UCSD-AML1 (cell line): ENCODE measurements around the gene RNF214.
"Not testable (repeated sequence)": the region's sequence is repeated elsewhere in the genome, so short reads cannot be mapped to it uniquely, and the experiment has no call there.

Experiments used
- DNase-seq: peaks from one replicate; lab custom pipeline; 2025; ENCODE audit not compliant: unreplicated experiment; lab: John Stamatoyannopoulos, UW

RNF214 gene

DNA sequence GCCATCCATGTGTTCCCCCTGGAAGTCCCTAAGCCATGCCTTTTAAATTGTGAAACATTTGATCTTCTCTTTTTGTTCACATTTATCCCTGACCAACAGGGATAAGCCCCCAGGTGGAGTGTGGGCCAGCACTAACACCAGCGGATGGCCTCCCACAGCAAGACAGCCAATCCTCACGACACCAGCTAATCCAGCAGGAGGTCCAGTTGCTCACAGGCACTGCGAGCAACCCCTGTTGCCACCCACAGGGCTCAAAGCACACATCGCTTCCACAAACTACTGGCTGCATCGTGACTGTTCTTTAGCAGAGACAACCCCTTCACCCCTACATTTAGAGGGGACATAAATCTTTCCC lies 2.6 kb upstream of the RNF214 start:
- no peak for DNase-seq

GRCh38 chr11:117230286-117230961 lies 2.0 kb upstream of the RNF214 start:
- no peak for DNase-seq

DNA sequence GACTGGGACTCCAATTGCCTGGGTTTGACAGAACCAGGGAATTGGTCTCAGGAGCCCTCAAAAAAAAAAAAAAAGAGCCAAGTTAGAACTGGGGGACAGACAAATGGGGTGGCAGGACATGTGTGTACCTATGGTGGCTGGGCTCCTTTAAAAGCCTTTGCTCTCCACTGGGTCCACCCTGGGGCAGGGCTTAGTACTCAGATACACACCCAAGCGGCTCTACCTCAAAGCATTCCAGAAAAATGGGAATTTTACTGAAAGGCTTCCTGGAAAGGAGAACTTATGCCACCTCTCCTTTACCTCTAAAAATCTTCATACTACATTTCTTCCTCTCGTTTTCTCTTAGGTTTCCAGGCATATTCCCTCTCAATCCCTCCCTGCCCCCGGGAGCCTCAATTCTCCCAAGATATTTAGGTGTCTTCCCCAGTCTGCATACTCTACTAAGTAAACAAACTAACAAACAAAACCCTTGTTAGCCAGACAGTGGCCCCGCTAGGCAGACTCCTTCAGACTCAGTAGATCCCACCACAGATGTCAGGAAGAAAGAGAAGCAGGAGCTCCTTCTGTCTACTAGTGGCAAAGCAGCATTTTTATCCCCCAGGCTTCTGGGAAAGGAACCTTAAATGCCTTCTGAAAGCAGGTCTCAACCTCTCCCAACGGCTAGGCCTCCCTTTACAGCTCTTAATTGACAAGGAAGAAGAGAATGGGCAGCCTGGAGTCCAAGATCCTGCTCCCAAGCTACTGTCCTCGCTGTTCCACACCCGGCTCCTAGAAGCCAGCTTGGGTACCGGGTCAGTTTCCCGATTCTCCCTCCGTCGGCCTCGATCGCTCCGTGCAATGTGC lies 1.3 kb upstream of the RNF214 start:
- no peak for DNase-seq

DNA sequence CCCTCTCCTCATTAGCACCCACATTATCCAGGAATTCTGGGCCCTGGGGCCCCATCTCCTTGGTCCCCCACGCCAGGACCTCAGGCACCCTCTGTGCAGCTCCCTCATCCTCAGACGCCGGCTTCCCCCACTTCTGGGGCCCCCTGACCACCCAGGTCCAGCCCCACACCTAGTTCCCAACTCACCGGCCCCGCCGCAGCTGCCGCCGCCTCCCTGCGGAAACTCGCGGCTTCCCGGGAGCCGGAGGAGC lies 704 bp upstream of the RNF214 start, which contains the start of gene PCSK7:
Gene PCSK7, minus strand, starts transcription at position 232 of the 250 bp plus-strand sequence. CDS start 2,229 bp downstream, outside the sequence.
- DNase-seq = no peak

GRCh38 chr11:117232911-117233409 lies 489 bp downstream of the RNF214 start:
- DNase-seq = peak; percentile 24

GRCh38 chr11:117238221-117238620 lies 5.8 kb downstream of the RNF214 start:
- no peak for DNase-seq

DNA sequence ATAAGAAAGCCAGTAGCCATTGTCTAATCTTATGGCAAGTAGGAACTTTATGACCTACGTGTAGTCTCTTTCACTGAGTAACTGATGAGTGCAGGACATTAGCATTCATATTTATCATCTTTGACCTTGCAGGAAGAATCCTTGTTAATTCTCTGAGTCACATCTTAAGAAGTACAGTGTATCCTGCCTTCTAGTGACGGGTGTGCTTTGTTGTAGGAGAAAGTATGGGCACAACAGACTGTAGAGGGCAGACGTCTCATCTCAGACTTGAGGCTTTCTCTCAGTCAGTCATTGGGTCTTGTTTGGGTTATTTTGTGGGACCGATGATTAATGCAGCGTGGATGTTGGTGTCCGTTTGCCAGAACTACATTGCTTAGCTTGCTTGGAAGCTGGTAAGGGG lies 6.8 kb downstream of the RNF214 start:
- DNase-seq = no peak

DNA sequence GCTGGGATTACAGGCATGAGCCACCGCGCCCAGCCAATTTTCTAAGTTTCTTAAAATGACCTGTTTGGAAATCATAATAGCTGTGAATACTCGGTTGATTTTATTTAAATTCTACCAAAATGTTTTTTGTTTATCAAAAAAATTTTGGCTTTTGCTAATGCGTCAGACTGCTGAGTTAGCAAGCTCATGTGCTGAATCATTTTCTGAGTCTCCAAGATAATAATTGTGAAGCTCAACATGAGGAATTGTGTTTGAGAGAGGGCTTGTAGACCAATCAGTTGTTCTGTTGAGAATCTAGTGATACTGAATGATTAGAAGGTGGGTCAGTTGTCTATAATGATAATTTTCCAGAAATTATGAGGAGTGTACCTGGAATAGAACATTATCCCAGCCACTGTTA lies 15.9 kb downstream of the RNF214 start:
- no peak for DNase-seq

DNA sequence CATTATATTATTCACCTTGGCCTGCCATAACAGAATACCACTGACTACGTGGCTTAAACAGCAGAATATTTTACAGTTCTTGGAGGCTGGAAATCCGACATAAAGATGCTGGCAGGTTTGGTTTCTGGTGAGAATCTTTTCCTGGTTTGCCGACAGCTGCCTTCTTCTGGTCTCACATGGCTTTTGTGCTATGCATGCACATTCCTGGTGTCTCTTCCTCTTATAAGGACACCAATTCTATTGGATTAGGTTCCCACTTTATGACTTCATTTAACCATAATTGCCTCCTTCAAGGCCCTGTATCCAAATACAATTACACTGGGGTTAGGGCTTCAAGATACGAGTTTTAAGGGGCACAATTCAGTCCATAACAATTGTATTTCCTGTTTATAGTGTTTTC lies 17.1 kb downstream of the RNF214 start:
- DNase-seq = no peak

DNA sequence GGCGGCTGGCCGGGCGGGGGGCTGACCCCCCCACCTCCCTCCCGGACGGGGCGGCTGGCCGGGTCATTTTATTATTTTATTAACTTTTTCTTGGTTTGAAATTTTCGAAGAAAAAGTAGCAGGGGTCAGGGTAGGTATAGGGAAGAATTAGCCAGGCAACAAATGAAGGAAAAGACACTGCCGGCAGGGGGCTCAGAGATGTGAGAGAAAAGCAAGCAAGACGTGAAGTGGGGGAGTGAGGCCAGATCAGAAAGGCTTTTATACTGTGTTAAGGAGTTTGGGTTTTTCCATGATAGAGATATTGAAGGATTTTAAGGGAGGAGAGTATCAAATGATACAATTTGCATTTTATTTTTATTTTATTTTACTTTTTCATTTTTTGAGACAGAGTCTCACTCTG lies 19.0 kb downstream of the RNF214 start:
- DNase-seq = no peak

GRCh38 chr11:117255966-117256365 lies 23.5 kb downstream of the RNF214 start:
- no peak for DNase-seq

- DNase-seq = no peak
These were observed 24.1 kb downstream of the RNF214 start for GRCh38 chr11:117256573-117256972.

GRCh38 chr11:117258576-117258975 lies 26.1 kb downstream of the RNF214 start:
- DNase-seq = no peak

DNA sequence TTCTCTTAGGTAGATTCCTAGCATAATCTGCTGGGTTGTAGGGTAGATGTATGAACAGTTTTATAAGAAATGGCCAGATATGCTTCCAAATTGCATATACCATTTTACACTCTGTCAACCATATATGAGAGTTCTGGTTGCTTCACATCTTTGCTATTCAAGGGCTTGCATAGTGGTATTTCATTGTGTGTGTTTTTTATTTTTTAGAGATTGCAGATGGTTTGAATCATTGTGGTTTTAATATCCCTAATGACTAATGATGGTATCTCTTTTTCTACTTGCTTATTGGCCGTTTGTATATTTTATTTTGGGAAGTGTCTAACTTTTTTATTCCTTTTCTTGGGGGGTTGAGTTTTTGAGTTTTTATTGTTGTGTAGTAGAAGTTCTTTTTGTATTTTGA lies 26.9 kb downstream of the RNF214 start:
- no peak for DNase-seq

DNA sequence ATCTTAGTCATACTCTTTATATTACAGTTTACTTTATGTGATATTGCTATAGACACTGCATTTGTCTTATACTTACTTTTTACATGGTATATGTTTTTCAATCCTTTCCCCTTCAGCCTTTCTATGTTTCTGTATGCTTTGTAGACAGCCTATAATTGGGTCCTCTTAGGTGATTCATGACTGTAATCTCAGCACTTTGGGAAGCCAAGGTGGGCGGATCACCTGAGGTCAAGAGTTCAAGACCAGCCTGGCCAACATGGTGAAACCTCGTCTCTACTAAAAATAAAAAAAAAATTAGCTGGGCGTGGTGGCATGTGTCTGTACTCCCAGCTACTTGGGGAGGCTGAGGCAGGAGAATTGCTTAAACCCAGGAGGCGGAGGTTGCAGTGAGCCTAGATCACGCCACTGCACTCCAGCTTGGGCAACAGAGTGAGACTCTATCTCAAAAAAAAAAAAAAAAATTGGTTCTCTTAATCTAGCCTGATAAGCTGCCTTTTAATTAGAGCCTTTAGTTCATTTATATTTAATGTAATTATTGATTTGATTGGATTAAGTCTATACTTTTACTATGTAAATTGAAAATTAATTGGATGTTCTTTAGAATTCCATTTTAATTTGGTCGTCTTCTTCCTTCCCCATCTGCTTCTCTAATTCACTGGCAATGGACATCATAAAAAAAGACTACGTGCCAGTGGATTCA lies 32.3 kb downstream of the RNF214 start:
- DNase-seq = not testable (repeated sequence)

DNA sequence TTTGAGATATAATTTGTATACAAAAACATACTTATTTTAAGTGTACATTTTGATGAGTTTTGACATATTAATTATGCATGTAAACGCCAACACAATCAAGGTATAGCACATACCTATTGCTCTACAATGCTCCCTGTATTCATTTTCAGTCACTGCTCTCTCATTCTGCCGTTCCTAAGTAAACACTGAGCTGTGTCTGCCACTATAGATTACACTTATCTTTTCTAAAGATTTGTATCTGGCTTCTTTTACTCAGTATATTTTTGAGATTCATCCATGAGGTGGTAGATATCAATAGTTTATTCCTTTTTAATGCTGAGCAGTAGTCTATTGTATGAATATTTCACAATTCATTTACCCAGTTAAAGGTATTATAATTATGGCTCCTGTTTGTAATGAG lies 33.3 kb downstream of the RNF214 start:
- DNase-seq = no peak

DNA sequence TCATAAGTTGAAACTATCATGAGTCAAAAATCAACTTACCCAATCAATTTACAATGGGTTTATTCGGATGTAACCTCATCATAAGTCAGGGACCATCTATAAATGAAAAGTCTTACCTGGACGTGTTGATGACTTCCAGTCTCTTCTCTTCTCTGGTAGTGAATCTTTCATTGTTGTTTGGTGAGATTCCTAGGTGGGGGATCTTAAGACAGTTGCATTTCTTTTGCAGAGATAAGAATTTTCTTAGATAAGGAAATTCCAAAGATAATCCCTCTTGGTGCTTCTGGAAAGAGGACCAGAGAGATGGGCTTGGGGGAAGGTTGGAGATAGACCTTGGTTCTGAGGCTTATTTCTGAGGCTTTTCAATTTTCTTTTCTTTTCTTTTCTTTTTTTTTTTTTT lies 37.4 kb downstream of the RNF214 start:
- DNase-seq = no peak

DNA sequence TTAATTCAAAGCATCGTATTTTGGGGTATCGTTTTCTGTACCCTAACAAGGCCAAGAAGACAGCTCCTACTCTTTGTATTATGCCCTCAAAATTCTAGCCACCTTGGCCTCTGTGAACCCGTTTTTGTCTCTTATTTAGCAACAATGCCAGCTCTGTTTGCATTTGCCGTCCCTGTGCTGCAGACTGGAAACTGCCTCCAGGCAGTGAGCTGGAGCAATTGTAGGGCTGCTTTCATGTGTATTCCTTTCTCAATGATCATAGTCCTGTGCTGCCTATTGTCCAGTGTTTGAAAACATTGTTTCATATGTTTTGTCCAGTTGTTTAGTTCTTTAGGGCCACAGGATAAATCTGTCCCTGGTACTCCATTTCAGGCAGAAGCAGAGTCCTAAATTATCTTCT lies 38.7 kb downstream of the RNF214 start:
- DNase-seq = no peak

- DNase-seq = not testable (repeated sequence)
These were observed 39.7 kb downstream of the RNF214 start for GRCh38 chr11:117272175-117272574.

DNA sequence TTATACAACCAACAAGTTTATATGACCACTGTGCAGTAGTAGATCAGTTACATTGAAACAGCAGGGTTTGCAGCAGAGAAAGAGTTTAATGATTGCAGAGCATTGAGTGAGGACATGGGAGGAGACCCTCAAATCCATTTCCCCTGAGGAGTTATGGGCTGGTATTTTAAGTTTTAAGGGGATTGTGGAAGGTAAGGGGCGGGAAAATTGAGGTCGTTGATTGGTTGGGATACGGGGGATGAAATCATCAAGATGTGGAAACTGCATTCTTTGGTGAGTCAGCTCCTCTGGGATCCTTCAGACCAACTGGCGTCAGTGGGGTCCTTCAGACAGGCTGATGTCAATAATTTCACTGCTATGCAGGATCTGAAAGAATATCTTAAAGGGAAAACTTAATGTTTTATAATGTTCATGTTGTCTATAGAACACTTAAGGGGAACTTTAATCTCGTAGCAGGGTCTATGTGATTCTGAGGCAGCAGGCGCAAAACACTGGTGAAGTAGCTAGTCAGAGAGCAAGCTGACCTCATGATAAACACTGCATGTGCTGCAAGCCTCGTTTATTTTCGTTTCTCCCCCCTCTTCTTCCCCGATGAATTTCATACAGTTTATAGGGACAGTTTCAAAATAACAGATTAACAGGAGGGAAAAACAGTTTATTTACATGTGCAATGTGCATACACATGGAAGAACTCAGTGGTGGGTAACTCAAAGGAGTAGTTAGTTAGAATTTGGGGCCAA lies 41.2 kb downstream of the RNF214 start:
- DNase-seq = no peak

DNA sequence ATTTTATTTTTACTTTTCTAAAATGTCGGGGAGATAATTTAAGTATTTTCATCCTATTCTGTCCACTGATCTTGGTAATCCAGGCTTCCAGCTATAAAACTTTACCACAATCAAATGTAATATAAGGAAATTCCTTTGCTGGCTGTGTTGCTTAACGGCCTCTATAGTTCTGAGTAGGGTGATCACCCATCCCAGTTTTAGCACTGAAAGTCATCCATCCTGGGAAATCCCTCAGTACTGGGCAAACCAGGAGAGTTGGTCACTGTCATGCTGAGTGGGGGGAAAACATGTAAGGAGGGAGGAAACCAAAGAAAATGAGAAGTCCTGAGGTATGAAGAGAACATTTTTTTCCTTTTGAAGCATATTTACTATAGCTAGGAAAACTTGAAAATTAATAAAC lies 45.9 kb downstream of the RNF214 start:
- DNase-seq = no peak
